Body of pancreas (tissue), 4 donors: Measurements from ENCODE around the gene WASL. TPM values are rescaled to one million over a fixed set of nuclear protein-coding genes. Genes with fewer than 3 reads are reported as not detected.

Experiments used
- ATAC-seq: fragments of 150-250 bp; one replicate; pipeline ENCODE4 v1.9.1; 2016
- DNase-seq, 4 donors: peaks; one replicate each; pipeline ENCODE4 v3.0.0-alpha.2; 2019
- H3K27ac ChIP-seq, 4 donors: fragments of 200-600 bp; sonication (generic); 1 replicate in 3 of 4; 2 replicates in 1 of 4; pipeline versions ENCODE4 v1.5.1 to v1.6.1; 2016 to 2019; ENCODE audit warnings: mild to moderate bottlenecking in 1 of 4, mixed read lengths in 1 of 4, moderate library complexity in 1 of 4
- H3K27me3 ChIP-seq, 2 donors: fragments of 200-600 bp; sonication (generic); one replicate each; pipeline ENCODE4 v1.6.0; 2016; ENCODE audit warnings: mild to moderate bottlenecking in 1 of 2
- H3K36me3 ChIP-seq, 2 donors: fragments of 200-600 bp; sonication (generic); replicated peaks in 1 of 2; 2 replicates each; pipeline ENCODE4 v1.5.1; 2016; ENCODE audit warnings: low read depth in 2 of 2; ENCODE audit not compliant: insufficient read depth in 1 of 2
- H3K4me1 ChIP-seq: fragments of 200-600 bp; sonication (generic); one replicate; pipeline ENCODE4 v1.6.0; 2016
- H3K4me3 ChIP-seq, 2 donors: fragments of 200-600 bp; sonication (generic); 1 replicate in 1 of 2; 2 replicates in 1 of 2; pipeline ENCODE4 v1.5.1; 2016 to 2019
- H3K9me3 ChIP-seq, 3 donors: fragments of 200-600 bp; sonication (generic); 1 replicate in 2 of 3; 2 replicates in 1 of 3; pipeline ENCODE4 v1.5.1; 2016
- POLR2A ChIP-seq, 3 donors: fragments of 450-650 bp; IDR thresholded peaks; one replicate each; pipeline ENCODE4 v1.6.1; 2016; ENCODE audit warnings: antibody characterized with exemption in 3 of 3, mild to moderate bottlenecking in 2 of 3
- WGBS, 2 donors: methylation state at CpG; one replicate each; pipeline ENCODE4 v1.1.5; 2017; 5-methylcytosine and 5-hydroxymethylcytosine counted together
- intact Hi-C: fragments of 100-400 bp; cut with DNase I; formaldehyde crosslinking; loops from one replicate; pipeline ENCODE4 v1.15.1; 2023
- total RNA-seq, 2 donors: library from RNA; depleted of rRNA; stranded (reverse); fragments of >200 nt; gene quantifications; one replicate each; pipeline ENCODE4 v1.1.0, GENCODE V29; 2016
- TF ChIP-seq, protein P1 (sequence below), 7 experiments: fragments of 450-650 bp in 4 of 7; fragments of 200-600 bp in 3 of 7; sonication (generic) in 3 of 7; IDR thresholded peaks; one replicate each; pipeline ENCODE4 v1.5.1; 2016 to 2019; ENCODE audit warnings: antibody characterized with exemption in 7 of 7

Gene WASL
- total RNA-seq, 2 donors from 2014 or later = 12.9 to 20.5 TPM

GRCh38 chr7:123658023-123658422, 90.8 kb downstream of the WASL start:
- ATAC-seq = no peak
- H3K4me3 ChIP-seq = no peak overlapping the region
- intact Hi-C loops = no loop called here

DNA sequence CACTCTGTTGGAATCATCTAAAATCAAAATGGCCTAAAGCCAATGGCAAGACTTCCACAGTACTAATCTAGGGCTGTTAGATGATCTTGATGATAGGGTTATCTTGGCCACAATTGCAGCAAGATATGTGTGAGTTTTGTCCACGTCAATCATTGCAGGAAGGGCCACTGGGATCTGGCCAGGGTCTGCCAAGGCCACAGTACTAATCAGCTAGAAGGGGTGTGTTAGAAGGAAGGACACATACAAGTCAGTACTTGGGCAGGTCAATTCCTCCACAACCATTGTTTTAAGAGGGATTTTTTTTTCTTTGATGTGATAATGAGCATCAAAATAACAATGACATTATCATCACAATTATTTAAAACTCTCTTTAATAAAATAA, 91.5 kb downstream of the WASL start:
- WGBS, 2 donors = 47 to 50% methylated on average over 1 of the region's 1 CpG
- no peak for ATAC-seq
- Histone ChIP-seq H3K27me3 (no peaks in the 10 kb centered on the region), H3K4me3 (no peak overlapping the region), H3K36me3 (no peaks in the 10 kb centered on the region), H3K9me3 (no peaks in the 10 kb centered on the region), H3K4me1 (no peaks in the 10 kb centered on the region), H3K27ac (no peak overlapping the region)
- DNase-seq = no peak
- no peak for TF ChIP-seq POLR2A (IDR thresholded peaks at IDR 0.05)
- intact Hi-C loops = no loop called here

More at GRCh38 chr7:123658023-123658422, 90.8 kb downstream of the WASL start:
- 74 to 76% methylated on average over 6 of the region's 6 CpGs for WGBS, 2 donors
- H3K9me3 ChIP-seq = no peaks in the 10 kb centered on the region
- no peaks in the 10 kb centered on the region for H3K27me3 ChIP-seq
- no peak for DNase-seq
- no peaks in the 10 kb centered on the region for H3K4me1 ChIP-seq
- no peak overlapping the region for H3K27ac ChIP-seq
- H3K36me3 ChIP-seq = no peaks in the 10 kb centered on the region
- TF ChIP-seq POLR2A (IDR thresholded peaks at IDR 0.05) = no peak
- TF ChIP-seq, protein P1, sequence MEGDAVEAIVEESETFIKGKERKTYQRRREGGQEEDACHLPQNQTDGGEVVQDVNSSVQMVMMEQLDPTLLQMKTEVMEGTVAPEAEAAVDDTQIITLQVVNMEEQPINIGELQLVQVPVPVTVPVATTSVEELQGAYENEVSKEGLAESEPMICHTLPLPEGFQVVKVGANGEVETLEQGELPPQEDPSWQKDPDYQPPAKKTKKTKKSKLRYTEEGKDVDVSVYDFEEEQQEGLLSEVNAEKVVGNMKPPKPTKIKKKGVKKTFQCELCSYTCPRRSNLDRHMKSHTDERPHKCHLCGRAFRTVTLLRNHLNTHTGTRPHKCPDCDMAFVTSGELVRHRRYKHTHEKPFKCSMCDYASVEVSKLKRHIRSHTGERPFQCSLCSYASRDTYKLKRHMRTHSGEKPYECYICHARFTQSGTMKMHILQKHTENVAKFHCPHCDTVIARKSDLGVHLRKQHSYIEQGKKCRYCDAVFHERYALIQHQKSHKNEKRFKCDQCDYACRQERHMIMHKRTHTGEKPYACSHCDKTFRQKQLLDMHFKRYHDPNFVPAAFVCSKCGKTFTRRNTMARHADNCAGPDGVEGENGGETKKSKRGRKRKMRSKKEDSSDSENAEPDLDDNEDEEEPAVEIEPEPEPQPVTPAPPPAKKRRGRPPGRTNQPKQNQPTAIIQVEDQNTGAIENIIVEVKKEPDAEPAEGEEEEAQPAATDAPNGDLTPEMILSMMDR (IDR thresholded peaks at IDR 0.05) = no peak

GRCh38 chr7:123656544-123657303, 92.1 kb downstream of the WASL start:
- Histone ChIP-seq H3K9me3 (no peaks in the 10 kb centered on the region), H3K27me3 (no peaks in the 10 kb centered on the region), H3K4me1 (no peaks in the 10 kb centered on the region), H3K4me3 (no peak overlapping the region), H3K36me3 (no peaks in the 10 kb centered on the region), H3K27ac (no peak overlapping the region)
- ATAC-seq (no peak), DNase-seq (no peak)
- TF ChIP-seq POLR2A (IDR thresholded peaks at IDR 0.05) = no peak
- TF ChIP-seq, protein P1 (IDR thresholded peaks at IDR 0.05) = no peak
- WGBS, 2 donors = 90 to 92% methylated on average over 6 of the region's 6 CpGs
- intact Hi-C loops = no loop called here

GRCh38 chr7:123655614-123656013, 93.2 kb downstream of the WASL start, which contains the start of gene LMOD2:
TSS of gene LMOD2 (plus strand) at chr7:123655866. CDS start at chr7:123655964, 98 bp downstream.
- no peak for TF ChIP-seq POLR2A (IDR thresholded peaks at IDR 0.05)
- H3K36me3 ChIP-seq = no peaks in the 10 kb centered on the region
- H3K27ac ChIP-seq = no peak within 1 kb of the TSS
- no peak for DNase-seq
- no peaks in the 10 kb centered on the region for H3K9me3 ChIP-seq
- H3K4me1 ChIP-seq = no peaks in the 10 kb centered on the region
- no peak for ATAC-seq
- H3K27me3 ChIP-seq = no peaks in the 10 kb centered on the region
- no peak within 1 kb of the TSS for H3K4me3 ChIP-seq
- WGBS, 2 donors = 75 to 77% methylated on average over 6 of the region's 6 CpGs
- intact Hi-C loops = no loop called here

DNA sequence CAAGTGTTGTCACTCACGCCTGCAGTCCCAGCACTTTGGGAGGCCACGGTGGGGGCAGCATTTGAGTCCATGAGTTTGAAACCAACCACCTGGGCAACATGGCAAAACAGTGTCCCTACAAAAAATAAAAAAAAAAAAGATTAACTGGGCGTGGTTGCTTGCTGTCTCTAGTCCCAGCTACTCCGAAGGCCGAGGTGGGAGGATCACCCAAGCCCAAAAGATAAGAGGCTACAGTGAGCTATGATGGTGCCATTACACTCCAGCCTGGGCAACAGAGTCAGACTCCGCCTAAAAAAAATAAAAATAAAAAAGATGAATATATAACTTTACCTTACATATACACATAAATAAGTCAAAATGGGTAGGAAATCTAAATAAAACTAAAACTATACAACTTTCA, 95.6 kb downstream of the WASL start:
- 87 to 88% methylated on average over 6 of the region's 6 CpGs for WGBS, 2 donors
- DNase-seq = no peak
- H3K4me3 ChIP-seq = no peak overlapping the region
- no peaks in the 10 kb centered on the region for H3K27me3 ChIP-seq
- no peaks in the 10 kb centered on the region for H3K4me1 ChIP-seq
- H3K27ac ChIP-seq = no peak overlapping the region
- no peaks in the 10 kb centered on the region for H3K36me3 ChIP-seq
- intact Hi-C loops = no loop called here
- no peaks in the 10 kb centered on the region for H3K9me3 ChIP-seq
- ATAC-seq = no peak
- TF ChIP-seq, protein P1 (IDR thresholded peaks at IDR 0.05) = no peak
- TF ChIP-seq POLR2A (IDR thresholded peaks at IDR 0.05) = no peak

DNA sequence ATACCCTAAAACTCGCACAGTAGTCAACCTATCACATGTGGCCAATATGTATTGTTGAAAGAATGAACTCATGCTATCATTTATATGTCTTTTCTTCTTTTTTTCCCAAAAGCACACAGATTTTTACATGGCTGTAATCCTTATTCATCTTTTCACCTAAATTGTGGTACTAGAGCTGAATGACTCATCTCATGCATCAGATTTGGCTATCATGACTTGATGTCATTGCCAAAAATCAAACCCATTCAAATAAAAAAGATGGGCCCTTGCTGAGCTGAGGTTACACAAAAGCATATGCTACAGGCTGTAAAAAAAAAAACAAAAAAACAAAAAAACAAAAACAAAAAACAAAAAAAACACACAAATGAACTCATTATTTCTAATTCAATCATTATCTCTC, 96.4 kb downstream of the WASL start:
- ATAC-seq (no peak), DNase-seq (no peak)
- Histone ChIP-seq H3K4me1 (no peaks in the 10 kb centered on the region), H3K27ac (no peak overlapping the region), H3K9me3 (no peaks in the 10 kb centered on the region), H3K4me3 (no peak overlapping the region), H3K36me3 (no peaks in the 10 kb centered on the region), H3K27me3 (no peaks in the 10 kb centered on the region)
- 93 to 96% methylated on average over 1 of the region's 1 CpG for WGBS, 2 donors
- intact Hi-C loops = no loop called here
- TF ChIP-seq, protein P1 (IDR thresholded peaks at IDR 0.05) = no peak
- no peak for TF ChIP-seq POLR2A (IDR thresholded peaks at IDR 0.05)
